B cell (primary cell): ENCODE data around the gene ITGA3. TPM values are rescaled to one million over a fixed set of nuclear protein-coding genes. Genes with fewer than 3 reads are reported as not detected.

ENCODE experiments used
- ATAC-seq: fragments of 200-7000 bp; cut with Tn5 transposase; one replicate; pipeline ENCODE4 v1.10.0; 2021; ENCODE audit warnings: low read depth, mild to moderate bottlenecking, moderate number of reproducible peaks, moderate library complexity
- CTCF ChIA-PET: fragments of 350-600 bp; sonication (Branson Sonifier 250); formaldehyde crosslinking; loops from one replicate; lab custom pipeline; 2021; ENCODE audit warnings: antibody characterized with exemption, inconsistent platforms; lab: Charles Lee
- POLR2A ChIA-PET: fragments of 350-600 bp; sonication (Branson Sonifier 250); formaldehyde crosslinking; loops from one replicate; lab custom pipeline; 2021; ENCODE audit warnings: antibody characterized with exemption; lab: Charles Lee
- DNase-seq: peaks from one replicate; pipeline ENCODE4 v3.0.0; 2013
- H2AFZ ChIP-seq: 2 replicates; pipeline ENCODE4 v1.6.1; 2012; ENCODE audit warnings: mild to moderate bottlenecking, low read depth, low read length; ENCODE audit not compliant: insufficient read depth, poor library complexity, severe bottlenecking
- H3K27ac ChIP-seq, 2 donors: 1 replicate in 1 of 2; 2 replicates in 1 of 2; pipeline ENCODE4 v1.5.1; 2012 to 2013; ENCODE audit warnings: low read length in 2 of 2, mild to moderate bottlenecking in 2 of 2, moderate library complexity in 1 of 2
- H3K27me3 ChIP-seq, 4 experiments: fragments of 200-600 bp in 1 of 4; sonication (generic) in 1 of 4; replicated peaks in 1 of 4; 1 replicate in 2 of 4; 2 replicates in 2 of 4; pipeline versions ENCODE4 v1.6.1 to v1.7.0; 2013 to 2016; ENCODE audit warnings: low read length in 3 of 4, mild to moderate bottlenecking in 2 of 4, mixed read lengths in 1 of 4, moderate library complexity in 1 of 4; ENCODE audit not compliant: insufficient read depth in 4 of 4, control insufficient read depth in 3 of 4; ENCODE audit errors: control extremely low read depth in 1 of 4
- H3K36me3 ChIP-seq, 2 experiments: replicated peaks in 1 of 2; 1 replicate in 1 of 2; 2 replicates in 1 of 2; pipeline versions ENCODE4 v1.6.1 to v1.7.1; 2013; ENCODE audit warnings: low read length in 1 of 2; ENCODE audit not compliant: insufficient read depth in 2 of 2, control insufficient read depth in 1 of 2; ENCODE audit errors: control extremely low read depth in 1 of 2, extremely low read depth in 1 of 2
- H3K4me1 ChIP-seq, 2 donors: fragments of 200-600 bp in 1 of 2; sonication (generic) in 1 of 2; 1 replicate in 1 of 2; 2 replicates in 1 of 2; pipeline versions ENCODE4 v1.5.1 to v1.6.1; 2013 to 2017; ENCODE audit warnings: low read length in 2 of 2; ENCODE audit not compliant: control insufficient read depth in 2 of 2, insufficient read depth in 2 of 2
- H3K4me2 ChIP-seq: replicated peaks from 2 replicates; pipeline ENCODE3; 2012; ENCODE audit warnings: mild to moderate bottlenecking, low read depth, low read length; ENCODE audit not compliant: poor library complexity, severe bottlenecking
- H3K4me3 ChIP-seq, 5 experiments: fragments of 200-600 bp in 1 of 5; sonication (generic) in 1 of 5; 1 replicate in 3 of 5; 2 replicates in 2 of 5; pipeline versions ENCODE4 v1.5.1 to v1.7.0; 2011 to 2016; ENCODE audit warnings: low read length in 4 of 5, mild to moderate bottlenecking in 4 of 5, low read depth in 2 of 5, control low read depth in 1 of 5, moderate library complexity in 1 of 5; ENCODE audit not compliant: insufficient read depth in 1 of 5; ENCODE audit errors: control extremely low read depth in 1 of 5, extremely low read depth in 1 of 5
- H3K79me2 ChIP-seq: fragments of 200-600 bp; sonication (generic); one replicate; pipeline ENCODE4 v1.6.0; 2016; ENCODE audit warnings: low read length; ENCODE audit not compliant: control insufficient read depth, insufficient read depth
- H3K9ac ChIP-seq: fragments of 200-600 bp; sonication (generic); 2 replicates; pipeline ENCODE4 v1.6.1; 2017; ENCODE audit warnings: mild to moderate bottlenecking, low read length, moderate library complexity
- H3K9me3 ChIP-seq, 3 donors: one replicate each; pipeline versions ENCODE4 v1.6.1 to v1.7.1; 2013; ENCODE audit warnings: low read length in 2 of 3; ENCODE audit not compliant: control insufficient read depth in 2 of 3, insufficient read depth in 1 of 3; ENCODE audit errors: control extremely low read depth in 1 of 3
- H4K20me1 ChIP-seq: 2 replicates; pipeline ENCODE4 v1.6.0; 2012; ENCODE audit warnings: mild to moderate bottlenecking, low read length; ENCODE audit not compliant: insufficient read depth, control insufficient read depth, poor library complexity, severe bottlenecking
- H3K27ac Mint-ChIP-seq: one replicate; pipeline ENCODE4 v1.8.0; 2021; ENCODE audit warnings: mixed read lengths
- H3K27me3 Mint-ChIP-seq: one replicate; pipeline ENCODE4 v1.8.0; 2021; ENCODE audit warnings: mixed read lengths
- H3K4me1 Mint-ChIP-seq: one replicate; pipeline ENCODE4 v1.8.0; 2021; ENCODE audit warnings: mixed read lengths
- H3K4me3 Mint-ChIP-seq: one replicate; pipeline ENCODE4 v1.8.0; 2021; ENCODE audit warnings: mixed read lengths
- H3K9me3 Mint-ChIP-seq: one replicate; pipeline ENCODE4 v1.8.0; 2022; ENCODE audit warnings: mixed read lengths; ENCODE audit not compliant: insufficient read depth
- CTCF ChIP-seq: fragments of 200-600 bp; IDR thresholded peaks from one replicate; pipeline ENCODE4 v1.8.0; 2022; ENCODE audit warnings: antibody characterized with exemption, mild to moderate bottlenecking
- WGBS: methylation state at CpG from one replicate; pipeline ENCODE4 v1.1.5; 2013; ENCODE audit warnings: missing lambda C conversion rate; ENCODE audit not compliant: insufficient coverage; 5-methylcytosine and 5-hydroxymethylcytosine counted together
- intact Hi-C: fragments of 100-400 bp; cut with micrococcal nuclease; formaldehyde crosslinking; loops from one replicate; pipeline ENCODE4 v1.10.0; 2022
- polyA plus RNA-seq: library from polyadenylated mRNA; depleted of rRNA; stranded (reverse); fragments of >200 nt; gene quantifications from 2 replicates; pipeline ENCODE4 v1.2.3, GENCODE V29; 2012
- total RNA-seq, 2 donors: library from RNA; stranded (reverse); fragments of 120-200 nt in 1 of 2; gene quantifications; 1 replicate in 1 of 2; 2 replicates in 1 of 2; pipeline versions ENCODE4 v1.2.3 to v1.2.4, GENCODE V29; 2013 to 2022

ITGA3 gene
- total and polyA plus RNA-seq, 2 donors (not counting 1 experiment from before 2014, with no cell fraction given), result 11.9 to 13.3 TPM

- Mint-ChIP-seq H3K4me1 (peaks cover 34% of the 10 kb centered on the region), H3K9me3 (no peaks in the 10 kb centered on the region), H3K27me3 (peaks cover 10% of the 10 kb centered on the region), H3K27ac (peak within 1 kb of the TSS; percentile 83), H3K4me3 (peak within 1 kb of the TSS; percentile 83)
- no peaks in the 10 kb centered on the region for H3K79me2 ChIP-seq
- H3K4me3 ChIP-seq, result peak within 1 kb of the TSS in 4 of 5 experiments; percentile 49 to 69 (median 57)
- POLR2A ChIA-PET, result interaction anchor here (0.6 to 1.2 kb wide), 5 partner anchors 10 to 49 kb away, joined by 3 to 19 read pairs (median 4); no protein-coding TSS in a partner anchor
- ATAC-seq (peak; percentile 61), DNase-seq (peak; percentile 69)
- WGBS, result under 1% methylated on average over 44 of the region's 84 CpGs
- H3K36me3 ChIP-seq, result peaks cover 3 to 18% of the 10 kb centered on the region in 2 experiments
- peaks cover 27% of the 10 kb centered on the region for H4K20me1 ChIP-seq
- no peak for TF ChIP-seq CTCF
- H3K27me3 ChIP-seq, result peaks cover 0 to 28% (median 9%) of the 10 kb centered on the region in 4 experiments
- H3K4me2 ChIP-seq, result peak within 1 kb of the TSS; percentile 99
- no peak within 1 kb of the TSS for H3K27ac ChIP-seq
- peaks cover 27 to 35% of the 10 kb centered on the region in 2 donors for H3K4me1 ChIP-seq
- CTCF ChIA-PET, result interaction anchor here (0.6 to 3.4 kb wide), 11 partner anchors 9 to 569 kb away, joined by 3 to 16 read pairs (median 5); partner anchors contain the start of gene PDK2
- H3K9ac ChIP-seq, result peak within 1 kb of the TSS; percentile 68
- H3K9me3 ChIP-seq, result peaks cover 0 to 8% (median 0%) of the 10 kb centered on the region in 3 donors
- H2AFZ ChIP-seq, result peak within 1 kb of the TSS; percentile 71
- intact Hi-C loops, result no loop called here
Observed at GRCh38 chr17:50129728-50130558, 74.0 kb downstream of the ITGA3 start, which contains the start of gene SAMD14. Gene SAMD14 (minus strand): TSS chr17:50130160. CDS start chr17:50124959, 5,201 bp downstream.
